A549 (cell line): ENCODE results near the gene KCTD19. TPM values are rescaled to one million over a fixed set of nuclear protein-coding genes. Genes with fewer than 3 reads are reported as not detected.

Experiments used
- ATOH8 ChIP-seq: fragments of 250-450 bp; sonication (Bioruptor Pico); IDR thresholded peaks from 2 replicates; pipeline ENCODE4 v1.5.0; 2020; ENCODE audit warnings: low read depth, mild to moderate bottlenecking, moderate library complexity
- BCL3 ChIP-seq: fragments of >200 bp; sonication (Bioruptor Twin); formaldehyde crosslinking; IDR thresholded peaks from 3 replicates; pipeline ENCODE4 v1.6.1; 2016
- BHLHE40 ChIP-seq: IDR thresholded peaks from 2 replicates; pipeline ENCODE4 v1.6.1; 2012; ENCODE audit warnings: low read depth, low read length, inconsistent platforms
- CEBPB ChIP-seq, 2 experiments: fragments of >200 bp in 1 of 2; sonication (Bioruptor Twin) in 1 of 2; formaldehyde crosslinking in 1 of 2; IDR thresholded peaks; 2 replicates each; pipeline ENCODE4 v1.6.1; 2012 to 2016
- E2F6 ChIP-seq: IDR thresholded peaks from 2 replicates; pipeline ENCODE4 v1.6.1; 2012; ENCODE audit warnings: low read depth, borderline replicate concordance
- ELK1 ChIP-seq: fragments of 150-350 bp; IDR thresholded peaks from 2 replicates; pipeline ENCODE4 v1.6.1; 2014; ENCODE audit warnings: low read depth, mild to moderate bottlenecking, low read length
- EP300 ChIP-seq, 2 experiments: fragments of >200 bp; sonication (Bioruptor Twin); formaldehyde crosslinking; IDR thresholded peaks; 2 replicates in 1 of 2; 3 replicates in 1 of 2; pipeline ENCODE4 v1.6.1; 2016 to 2017
- ESRRA ChIP-seq: fragments of 150-350 bp; IDR thresholded peaks from 2 replicates; pipeline ENCODE4 v1.6.1; 2014; ENCODE audit warnings: mild to moderate bottlenecking, low read length, borderline replicate concordance
- FOSB ChIP-seq: fragments of 250-450 bp; sonication (Bioruptor Pico); IDR thresholded peaks from 2 replicates; pipeline ENCODE4 v1.5.0; 2020; ENCODE audit warnings: mild to moderate bottlenecking, moderate library complexity
- HEYL ChIP-seq: fragments of 250-450 bp; sonication (Bioruptor Pico); IDR thresholded peaks from 2 replicates; pipeline ENCODE4 v1.8.0; 2021; ENCODE audit warnings: mild to moderate bottlenecking, moderate library complexity
- HOXB5 ChIP-seq: fragments of 250-450 bp; sonication (Bioruptor Pico); IDR thresholded peaks from 2 replicates; pipeline ENCODE4 v1.5.0; 2020; ENCODE audit warnings: mild to moderate bottlenecking, moderate library complexity
- JUN ChIP-seq, 2 experiments: fragments of >200 bp; sonication (Bioruptor Twin); formaldehyde crosslinking; IDR thresholded peaks; 2 replicates in 1 of 2; 3 replicates in 1 of 2; pipeline ENCODE4 v1.6.1; 2016 to 2017
- JUNB ChIP-seq: fragments of >200 bp; sonication (Bioruptor Twin); formaldehyde crosslinking; IDR thresholded peaks from 2 replicates; pipeline ENCODE4 v1.6.1; 2016
- KDM5A ChIP-seq: fragments of 200-600 bp; sonication (generic); IDR thresholded peaks from 2 replicates; pipeline ENCODE4 v1.6.1; 2016; ENCODE audit warnings: antibody characterized with exemption, mild to moderate bottlenecking
- NFE2L2 ChIP-seq: fragments of 150-350 bp; conservative IDR thresholded peaks from 2 replicates; pipeline ENCODE4 v1.6.1; 2014; ENCODE audit warnings: low read length
- NPAS2 ChIP-seq: fragments of 250-450 bp; sonication (Bioruptor Pico); IDR thresholded peaks from 2 replicates; pipeline ENCODE4 v1.8.0; 2022; ENCODE audit warnings: mild to moderate bottlenecking, moderate library complexity, borderline replicate concordance
- POLR2AphosphoS2 ChIP-seq: conservative IDR thresholded peaks from 2 replicates; pipeline ENCODE4 v1.6.1; 2012; ENCODE audit warnings: low read length, improper control_type of control experiment, inconsistent platforms
- RAD21 ChIP-seq, 2 experiments: fragments of >200 bp in 1 of 2; sonication (Bioruptor Twin) in 1 of 2; formaldehyde crosslinking in 1 of 2; IDR thresholded peaks in 1 of 2; conservative IDR thresholded peaks in 1 of 2; 2 replicates in 1 of 2; 3 replicates in 1 of 2; pipeline ENCODE4 v1.6.1; 2012 to 2018; ENCODE audit warnings: inconsistent platforms in 1 of 2
- RCOR1 ChIP-seq: fragments of 150-350 bp; IDR thresholded peaks from 2 replicates; pipeline ENCODE4 v1.6.1; 2014; ENCODE audit warnings: antibody characterized with exemption, low read length, low read depth
- SREBF2 ChIP-seq: fragments of 450-650 bp; IDR thresholded peaks from 2 replicates; pipeline ENCODE4 v1.6.1; 2014; ENCODE audit warnings: mild to moderate bottlenecking, moderate library complexity
- TP53 ChIP-seq: fragments of 250-450 bp; sonication (Bioruptor Pico); IDR thresholded peaks from 2 replicates; pipeline ENCODE4 v1.5.0; 2021; ENCODE audit warnings: mild to moderate bottlenecking, moderate library complexity
- USF2 ChIP-seq: fragments of 450-650 bp; IDR thresholded peaks from 2 replicates; pipeline ENCODE4 v1.6.1; 2014; ENCODE audit warnings: antibody characterized with exemption
- ZNF302 ChIP-seq: fragments of 250-450 bp; sonication (Bioruptor Pico); IDR thresholded peaks from 2 replicates; pipeline ENCODE4 v1.9.0; 2021; ENCODE audit warnings: inconsistent platforms, mild to moderate bottlenecking, moderate library complexity
- ZSCAN20 ChIP-seq: fragments of 250-450 bp; sonication (Bioruptor Pico); IDR thresholded peaks from 2 replicates; pipeline ENCODE4 v1.8.0; 2022; ENCODE audit warnings: mild to moderate bottlenecking, moderate library complexity
- polyA plus RNA-seq, 4 experiments: library from polyadenylated mRNA; depleted of rRNA in 3 of 4; stranded (reverse); fragments of >200 nt; fragmentation: RNase III in 1 of 4; extraction: RNeasy Plus Mini Kit Qiagen cat#74134 plus additional on column Dnase treatment in 1 of 4; gene quantifications; 2 replicates in 3 of 4; 3 replicates in 1 of 4; pipeline ENCODE4 v1.2.3, GENCODE V29; 2011 to 2017

KCTD19 gene
- polyA plus RNA-seq, 2 of the 4 experiments (the other 2 are of a cell fraction): 0.57 to 1.1 TPM

GRCh38 chr16:67311607-67312488 is 14.7 kb downstream of the KCTD19 start (continued):
- TF ChIP-seq BHLHE40: no peak
- TF ChIP-seq KDM5A: no peak
- 0 out of 2 replicates have a peak, but pooled peaks have one; percentile 45 for TF ChIP-seq HOXB5
- peak in 1 of 2 experiments; percentile 31; a peak in 1 of 5 replicates for TF ChIP-seq JUN (IDR thresholded peaks at IDR 0.05)
- TF ChIP-seq NPAS2 (CRISPR knock-in tag): no peak
- TF ChIP-seq BCL3: no peak
- no peak for TF ChIP-seq USF2
- no peak for TF ChIP-seq SREBF2
- no peak for TF ChIP-seq RCOR1
- TF ChIP-seq CEBPB (IDR thresholded peaks at IDR 0.05): no peak
- no peak for TF ChIP-seq ZSCAN20 (CRISPR knock-in tag)
- no peak for TF ChIP-seq HEYL (CRISPR knock-in tag)
- no peak for TF ChIP-seq ZNF302
- TF ChIP-seq ATOH8 (CRISPR knock-in tag): no peak
- no peak for TF ChIP-seq POLR2AphosphoS2
- TF ChIP-seq ELK1: no peak
- TF ChIP-seq E2F6: no peak
- peak; percentile 58 for TF ChIP-seq NFE2L2
- TF ChIP-seq ESRRA: no peak
- no peak for TF ChIP-seq FOSB (CRISPR knock-in tag)
- peak in 1 of 2 experiments; percentile 37; a peak in 1 of 5 replicates for TF ChIP-seq EP300 (IDR thresholded peaks at IDR 0.05)
- no peak for TF ChIP-seq TP53 (CRISPR knock-in tag)
- TF ChIP-seq JUNB: peak; percentile 57
- TF ChIP-seq RAD21 (conservative IDR thresholded peaks at IDR 0.05 in 1 of 2, IDR thresholded peaks at IDR 0.05 in 1 of 2): no peak
